ENCODE results near the gene AKAP1. TPM values are rescaled to one million over a fixed set of nuclear protein-coding genes. Genes with fewer than 3 reads are reported as not detected.

AKAP1 gene
- total RNA-seq, 1 donor from 2014 or later: 24.6 TPM

- Mint-ChIP-seq H3K4me1 (ENCODE audit: unreplicated experiment) (no peaks in the 10 kb centered on the region), H3K27me3 (ENCODE audit: unreplicated experiment) (peaks cover 4% of the 10 kb centered on the region), H3K9me3 (ENCODE audit: unreplicated experiment) (no peaks in the 10 kb centered on the region), H3K36me3 (ENCODE audit: low read depth, unreplicated experiment) (peaks cover 23% of the 10 kb centered on the region), H3K27ac (ENCODE audit: unreplicated experiment) (no peak overlapping the region), H3K4me3 (ENCODE audit: unreplicated experiment) (no peak overlapping the region)
- DNase-seq (ENCODE audit: low spot score): no peak
- TF ChIP-seq CTCF (IDR thresholded peaks at IDR 0.05; ENCODE audit: unreplicated experiment): no peak
These were observed 30.3 kb downstream of the AKAP1 start for GRCh38 chr17:57115377-57115776.

- no peaks in the 10 kb centered on the region for H3K9me3 Mint-ChIP-seq (ENCODE audit: unreplicated experiment)
- no peak for DNase-seq (ENCODE audit: low spot score)
- no peak overlapping the region for H3K4me3 Mint-ChIP-seq (ENCODE audit: unreplicated experiment)
- H3K36me3 Mint-ChIP-seq (ENCODE audit: low read depth, unreplicated experiment): peaks cover 23% of the 10 kb centered on the region
- TF ChIP-seq CTCF (IDR thresholded peaks at IDR 0.05; ENCODE audit: unreplicated experiment): no peak
- no peaks in the 10 kb centered on the region for H3K4me1 Mint-ChIP-seq (ENCODE audit: unreplicated experiment)
- peaks cover 4% of the 10 kb centered on the region for H3K27me3 Mint-ChIP-seq (ENCODE audit: unreplicated experiment)
- H3K27ac Mint-ChIP-seq (ENCODE audit: unreplicated experiment): no peak overlapping the region
These were observed 30.9 kb downstream of the AKAP1 start for GRCh38 chr17:57115916-57116315.

- TF ChIP-seq CTCF (IDR thresholded peaks at IDR 0.05; ENCODE audit: unreplicated experiment): no peak
- no peak overlapping the region for H3K27ac Mint-ChIP-seq (ENCODE audit: unreplicated experiment)
These were observed 32.8 kb downstream of the AKAP1 start for GRCh38 chr17:57117798-57118197.

GRCh38 chr17:57120814-57121213 lies 35.8 kb downstream of the AKAP1 start:
- H3K27ac Mint-ChIP-seq (ENCODE audit: unreplicated experiment): no peak overlapping the region
- peaks cover 19% of the 10 kb centered on the region for H3K36me3 Mint-ChIP-seq (ENCODE audit: low read depth, unreplicated experiment)
- no peak for TF ChIP-seq CTCF (IDR thresholded peaks at IDR 0.05; ENCODE audit: unreplicated experiment)
- no peak for DNase-seq (ENCODE audit: low spot score)
- no peaks in the 10 kb centered on the region for H3K9me3 Mint-ChIP-seq (ENCODE audit: unreplicated experiment)
- no peak overlapping the region for H3K4me3 Mint-ChIP-seq (ENCODE audit: unreplicated experiment)
- H3K27me3 Mint-ChIP-seq (ENCODE audit: unreplicated experiment): peaks cover 2% of the 10 kb centered on the region
- H3K4me1 Mint-ChIP-seq (ENCODE audit: unreplicated experiment): no peaks in the 10 kb centered on the region

More at GRCh38 chr17:57117798-57118197, 32.8 kb downstream of the AKAP1 start:
- DNase-seq (ENCODE audit: low spot score): no peak
- H3K4me3 Mint-ChIP-seq (ENCODE audit: unreplicated experiment): no peak overlapping the region
- peaks cover 16% of the 10 kb centered on the region for H3K36me3 Mint-ChIP-seq (ENCODE audit: low read depth, unreplicated experiment)
- H3K27me3 Mint-ChIP-seq (ENCODE audit: unreplicated experiment): peaks cover 2% of the 10 kb centered on the region
- H3K4me1 Mint-ChIP-seq (ENCODE audit: unreplicated experiment): no peaks in the 10 kb centered on the region
- H3K9me3 Mint-ChIP-seq (ENCODE audit: unreplicated experiment): no peaks in the 10 kb centered on the region

- TF ChIP-seq CTCF (IDR thresholded peaks at IDR 0.05; ENCODE audit: unreplicated experiment): peak; percentile 34
- no peaks in the 10 kb centered on the region for H3K27me3 Mint-ChIP-seq (ENCODE audit: unreplicated experiment)
- no peak overlapping the region for H3K4me3 Mint-ChIP-seq (ENCODE audit: unreplicated experiment)
- no peaks in the 10 kb centered on the region for H3K9me3 Mint-ChIP-seq (ENCODE audit: unreplicated experiment)
- H3K27ac Mint-ChIP-seq (ENCODE audit: unreplicated experiment): no peak overlapping the region
- H3K36me3 Mint-ChIP-seq (ENCODE audit: low read depth, unreplicated experiment): peaks cover 14% of the 10 kb centered on the region
- peak; percentile 68 for DNase-seq (ENCODE audit: low spot score)
- H3K4me1 Mint-ChIP-seq (ENCODE audit: unreplicated experiment): no peaks in the 10 kb centered on the region
These were observed 36.4 kb downstream of the AKAP1 start for GRCh38 chr17:57121308-57122042.

Data from endothelial cell (in vitro differentiated cells).